ENCODE results near the gene GSDMA. TPM values are rescaled to one million over a fixed set of nuclear protein-coding genes. Genes with fewer than 3 reads are reported as not detected.

The GSDMA gene, protein sequence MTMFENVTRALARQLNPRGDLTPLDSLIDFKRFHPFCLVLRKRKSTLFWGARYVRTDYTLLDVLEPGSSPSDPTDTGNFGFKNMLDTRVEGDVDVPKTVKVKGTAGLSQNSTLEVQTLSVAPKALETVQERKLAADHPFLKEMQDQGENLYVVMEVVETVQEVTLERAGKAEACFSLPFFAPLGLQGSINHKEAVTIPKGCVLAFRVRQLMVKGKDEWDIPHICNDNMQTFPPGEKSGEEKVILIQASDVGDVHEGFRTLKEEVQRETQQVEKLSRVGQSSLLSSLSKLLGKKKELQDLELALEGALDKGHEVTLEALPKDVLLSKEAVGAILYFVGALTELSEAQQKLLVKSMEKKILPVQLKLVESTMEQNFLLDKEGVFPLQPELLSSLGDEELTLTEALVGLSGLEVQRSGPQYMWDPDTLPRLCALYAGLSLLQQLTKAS
- total RNA-seq: 2.5 and 2.8 TPM in 2 replicates

DNA sequence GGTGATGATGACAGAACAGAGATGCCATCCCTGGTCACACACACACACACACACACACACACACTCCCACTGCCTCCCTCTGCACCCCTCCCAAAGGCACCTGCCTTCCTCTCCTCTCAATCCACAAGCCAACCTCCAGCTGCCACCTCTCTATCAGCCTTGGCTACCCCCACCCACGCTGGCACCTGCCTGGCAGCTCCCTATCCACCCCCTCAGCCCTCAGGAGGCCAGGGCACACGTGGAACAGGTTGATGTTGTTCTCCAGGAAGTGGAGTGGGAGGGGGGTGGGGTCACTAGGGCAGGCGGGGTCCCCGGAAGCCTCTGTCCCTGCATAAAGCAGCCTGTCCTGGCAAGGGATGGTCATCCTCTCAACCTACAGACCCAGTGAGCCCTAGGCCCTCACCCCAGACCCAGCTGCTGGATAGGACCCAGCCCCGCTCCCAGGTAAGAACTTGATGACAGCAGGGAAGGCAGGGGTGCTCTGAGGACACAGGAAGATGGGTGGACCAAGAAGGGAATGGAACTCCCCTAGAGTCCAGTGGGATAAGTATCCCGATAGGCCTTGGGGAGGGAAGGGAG, at the start of gene GSDMA:
GSDMA (plus strand) TSS at position 363 of the 579 bp plus-strand sequence. CDS start 2,684 bp downstream, outside the sequence.
- intact Hi-C loops (cut with micrococcal nuclease): no loop called here

DNA sequence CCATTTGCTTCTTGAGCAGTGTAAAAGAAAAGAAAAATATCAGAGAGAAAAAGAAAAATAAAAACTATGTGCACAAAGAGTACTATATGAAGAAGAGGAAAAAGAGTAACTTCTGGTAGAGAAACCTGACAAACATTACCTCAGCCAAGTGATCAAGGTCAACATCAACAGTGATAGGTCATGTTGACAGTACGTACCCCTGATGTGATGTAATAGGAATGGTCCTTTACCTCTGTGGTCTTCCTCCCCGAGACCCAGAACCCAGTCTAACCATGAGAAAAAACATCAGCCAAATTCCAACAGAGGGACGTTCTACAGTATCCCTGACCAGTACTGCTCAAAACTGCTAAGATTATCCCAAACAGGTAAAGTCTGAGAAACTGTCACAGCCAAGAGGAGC, 48.8 kb upstream of the GSDMA start:
- intact Hi-C loops (cut with micrococcal nuclease): no loop called here

DNA sequence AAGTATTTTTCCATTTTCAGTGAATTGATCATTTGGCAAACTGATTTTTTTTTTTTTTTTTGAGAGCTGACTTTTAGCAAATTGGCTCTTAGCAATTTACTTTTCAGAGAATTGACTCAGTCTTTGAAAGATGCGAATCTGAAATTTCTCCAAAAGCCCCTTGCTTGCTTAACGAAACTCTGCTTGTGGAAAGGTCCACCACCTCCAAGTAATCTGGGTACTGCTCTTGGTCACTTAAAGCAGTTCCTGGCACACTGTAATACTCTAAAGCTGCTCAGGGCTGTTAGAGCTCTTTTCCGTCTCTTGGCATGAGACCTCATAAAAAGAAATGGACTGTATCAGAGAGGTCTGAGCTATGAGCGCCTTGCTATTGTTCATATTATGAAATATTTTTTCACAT, 47.2 kb upstream of the GSDMA start:
- intact Hi-C loops (cut with micrococcal nuclease): no loop called here

DNA sequence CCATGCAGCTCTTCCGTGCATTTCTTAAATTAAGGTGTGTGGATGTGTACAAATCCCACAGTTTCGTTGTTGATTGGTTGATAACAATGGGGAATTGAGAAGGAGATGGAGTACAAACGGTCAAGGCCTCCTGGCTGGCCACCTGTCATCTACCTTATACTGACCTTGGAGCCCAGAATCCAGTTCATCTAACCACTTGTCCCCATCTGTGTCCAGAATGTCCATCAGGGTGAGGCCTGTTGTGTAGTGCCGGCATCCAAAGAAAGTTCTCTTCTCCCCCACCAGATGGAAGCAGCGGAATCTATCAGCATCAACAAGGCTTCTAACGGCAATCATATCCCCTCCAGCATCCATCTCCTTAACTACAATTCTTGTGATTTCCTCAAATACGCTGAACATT, 45.9 kb upstream of the GSDMA start:
- intact Hi-C loops (cut with micrococcal nuclease): no loop called here

DNA sequence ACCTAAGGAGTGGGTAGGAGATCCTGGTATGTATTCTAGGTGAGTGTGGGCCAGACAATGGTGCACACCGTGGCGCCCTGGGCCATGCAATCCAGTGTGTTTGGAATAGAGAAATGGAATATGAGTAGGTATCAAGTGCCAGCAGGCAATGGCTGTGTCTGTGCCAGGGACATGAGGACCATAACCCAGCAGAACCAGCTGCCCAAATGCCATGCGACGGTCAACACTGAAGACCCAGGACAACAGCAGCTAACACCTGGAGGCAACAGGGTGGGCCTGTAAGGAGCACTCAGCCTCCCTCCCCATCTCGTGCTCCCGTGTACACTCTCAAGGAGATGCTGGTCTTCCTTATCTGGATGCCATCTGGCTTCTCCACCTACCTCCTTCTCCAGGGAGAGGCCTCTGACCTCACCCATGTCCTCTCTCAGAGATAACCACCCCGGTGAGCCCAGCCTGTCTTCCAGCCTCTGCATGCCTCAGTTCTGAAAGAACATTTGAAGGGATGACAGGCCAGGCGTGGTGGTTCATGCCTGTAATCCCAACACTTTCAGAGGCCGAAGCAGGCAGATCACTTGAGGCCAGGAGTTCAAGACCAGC, 43.6 kb upstream of the GSDMA start:
- intact Hi-C loops (cut with micrococcal nuclease): no loop called here

DNA sequence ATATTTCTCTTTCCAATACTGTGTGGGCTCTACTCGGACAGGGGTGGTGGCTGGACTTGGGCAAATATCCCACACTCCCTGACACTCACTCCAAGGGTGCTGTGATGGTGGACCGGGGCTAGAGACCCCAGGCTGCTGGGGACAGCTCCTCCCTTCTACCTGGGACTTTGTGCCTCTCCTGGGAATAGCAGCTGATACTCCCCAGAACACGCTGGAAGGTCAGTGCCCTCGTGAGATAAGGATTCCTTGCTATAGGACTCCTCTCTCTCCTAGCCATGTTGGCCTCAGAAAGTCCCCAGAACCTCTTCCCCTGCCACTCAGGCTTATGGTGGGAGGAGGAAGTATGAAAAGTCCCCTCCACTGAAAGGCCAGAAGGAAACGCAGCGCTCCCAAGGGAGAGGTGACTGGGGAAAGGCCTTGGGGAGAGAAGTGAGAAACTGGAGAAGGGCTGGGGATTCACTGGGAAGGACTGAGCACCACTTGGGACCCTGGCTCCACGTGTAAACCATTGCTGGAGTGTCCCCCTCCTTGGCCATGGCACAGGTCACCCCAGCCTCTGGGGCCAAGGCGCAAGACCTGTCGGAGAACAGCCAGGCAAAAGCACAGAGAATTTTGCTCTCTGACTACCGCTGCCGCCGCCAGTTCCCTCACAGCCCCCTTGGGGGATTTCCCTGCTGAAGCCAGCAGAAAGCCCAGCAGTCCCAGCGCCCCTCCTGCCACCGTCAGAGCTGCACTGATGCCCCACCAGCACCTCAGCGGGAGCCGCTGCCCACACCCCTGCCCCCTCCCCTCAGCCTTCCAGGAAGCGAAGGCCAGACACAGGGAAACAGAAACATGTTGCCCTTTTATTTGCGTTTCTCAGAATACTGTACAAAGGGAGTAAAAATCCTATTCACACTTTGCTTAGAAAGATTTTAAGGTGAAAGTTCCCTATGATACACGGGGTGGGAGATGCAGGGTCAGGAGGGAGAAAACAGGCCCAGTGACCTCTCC, 42.3 kb upstream of the GSDMA start:
- intact Hi-C loops (cut with micrococcal nuclease): no loop called here

DNA sequence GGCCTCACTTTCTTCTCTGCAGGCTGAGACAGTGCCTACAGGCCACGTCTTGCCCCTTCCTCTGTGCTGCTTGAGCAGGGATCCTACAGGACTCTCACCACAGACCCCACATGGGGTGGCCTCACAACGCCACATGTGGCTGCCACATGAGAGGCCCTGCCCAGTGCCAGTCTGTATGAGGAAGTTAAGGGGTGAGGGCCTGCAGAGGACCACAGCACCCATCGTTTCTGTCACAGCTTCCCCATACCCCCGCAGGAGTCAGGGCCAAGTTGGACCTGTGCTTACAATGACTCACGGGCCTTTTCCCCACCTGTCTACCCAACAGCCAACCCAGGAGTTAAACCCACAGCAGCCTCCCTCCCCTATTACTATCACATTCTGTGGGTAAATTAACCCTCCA, 41.5 kb upstream of the GSDMA start:
- intact Hi-C loops (cut with micrococcal nuclease): no loop called here

DNA sequence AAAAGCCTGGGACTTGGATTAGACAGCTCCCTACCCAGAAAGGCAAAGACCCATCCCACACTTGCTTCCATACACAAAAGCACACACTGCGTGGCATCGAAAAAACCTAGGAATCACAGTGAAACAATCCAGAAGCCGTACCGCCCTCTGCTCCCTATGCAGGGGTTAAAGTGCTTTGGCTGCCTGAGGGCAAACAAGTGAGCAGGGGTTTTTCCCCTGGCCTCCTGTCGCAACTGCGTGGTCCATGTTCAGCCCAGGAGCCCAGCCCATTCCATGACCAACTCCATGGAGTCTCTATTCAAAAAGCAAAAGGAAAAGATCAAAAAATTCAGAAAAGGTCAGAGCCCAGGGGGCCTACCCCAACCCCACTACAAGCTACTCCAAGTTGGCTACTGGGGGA, 40.8 kb upstream of the GSDMA start:
- intact Hi-C loops (cut with micrococcal nuclease): no loop called here

DNA sequence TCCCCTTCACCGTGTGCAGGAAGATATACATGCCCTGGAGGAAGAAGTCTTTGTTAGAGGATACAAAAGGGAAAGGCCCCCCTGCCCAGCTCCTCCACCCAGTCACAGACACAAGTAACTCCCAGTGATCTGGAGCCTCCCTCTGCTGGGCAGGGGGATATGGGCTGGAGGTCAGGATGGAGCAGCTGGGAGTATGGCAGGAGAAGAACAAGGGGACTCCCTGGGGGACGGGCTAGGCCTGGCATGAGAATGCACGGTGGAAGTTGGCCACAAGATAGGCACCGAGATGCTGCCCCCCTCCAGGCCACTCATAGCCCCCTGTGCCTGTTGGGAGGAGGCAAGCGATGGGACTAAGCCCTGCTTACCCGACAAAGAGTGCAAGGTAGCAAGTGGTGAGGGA, 39.6 kb upstream of the GSDMA start:
- intact Hi-C loops (cut with micrococcal nuclease): no loop called here

DNA sequence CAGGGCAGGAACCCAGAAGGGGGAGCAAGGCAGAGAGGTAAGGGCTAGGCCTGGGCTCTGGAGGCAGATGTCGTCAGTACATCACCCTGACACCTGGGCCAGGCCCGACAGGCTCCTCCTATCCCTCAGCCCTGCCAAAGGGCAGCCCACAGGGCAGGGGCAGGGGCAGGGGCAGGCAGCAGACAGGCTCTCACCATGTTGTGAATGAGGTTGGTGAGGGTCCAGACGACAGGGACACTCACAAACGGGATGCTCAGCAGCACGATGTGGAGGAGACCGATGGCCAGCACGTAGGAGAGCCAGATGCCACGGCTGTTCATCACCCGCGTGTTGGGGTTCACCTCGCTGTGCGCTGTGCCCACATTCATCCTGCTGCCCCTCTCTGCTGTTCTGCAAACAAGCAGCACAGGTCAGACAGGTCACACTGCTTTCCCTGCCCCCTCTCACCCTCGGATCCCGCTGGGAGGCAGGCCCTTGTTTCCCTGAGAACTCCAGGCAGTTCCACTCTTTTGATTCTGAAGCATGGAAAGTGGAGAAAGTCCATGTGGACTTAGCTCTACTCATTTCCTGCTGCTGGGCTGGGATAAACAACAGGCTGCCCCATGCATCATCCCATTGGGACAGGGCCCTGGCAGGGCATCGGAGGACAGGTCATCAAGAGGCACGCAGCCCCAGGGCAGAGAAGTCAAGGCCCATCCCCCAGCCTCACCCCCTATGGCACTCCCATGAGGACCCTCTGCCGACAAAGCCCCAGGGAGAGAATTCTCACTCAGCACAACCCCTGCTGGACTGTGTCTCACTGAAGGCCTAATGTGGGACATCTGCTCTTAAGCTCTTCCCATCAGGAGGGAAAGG, 38.7 kb upstream of the GSDMA start:
- intact Hi-C loops (cut with micrococcal nuclease): no loop called here

DNA sequence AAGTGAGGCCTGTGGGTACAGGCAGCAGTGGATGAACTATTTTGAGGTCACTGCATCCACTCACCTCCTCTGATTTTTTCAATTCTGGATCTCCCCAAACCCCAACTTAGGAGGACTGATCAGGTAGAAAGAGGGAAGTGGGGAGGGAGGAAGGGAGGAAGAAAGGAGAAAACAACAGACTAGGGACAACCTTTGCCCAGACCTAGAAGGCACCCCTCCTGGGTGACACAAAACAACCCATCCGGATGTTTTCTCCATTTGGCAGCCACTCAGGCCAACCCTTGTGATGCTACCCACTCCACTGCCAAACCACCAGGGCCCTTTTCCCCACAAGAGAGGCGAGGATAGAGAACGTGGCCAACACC, 38.1 kb upstream of the GSDMA start:
- intact Hi-C loops (cut with micrococcal nuclease): loop anchor here (5.0 kb wide), 1 partner anchor 522 kb away; the partner anchor contains the start of gene FBXL20

DNA sequence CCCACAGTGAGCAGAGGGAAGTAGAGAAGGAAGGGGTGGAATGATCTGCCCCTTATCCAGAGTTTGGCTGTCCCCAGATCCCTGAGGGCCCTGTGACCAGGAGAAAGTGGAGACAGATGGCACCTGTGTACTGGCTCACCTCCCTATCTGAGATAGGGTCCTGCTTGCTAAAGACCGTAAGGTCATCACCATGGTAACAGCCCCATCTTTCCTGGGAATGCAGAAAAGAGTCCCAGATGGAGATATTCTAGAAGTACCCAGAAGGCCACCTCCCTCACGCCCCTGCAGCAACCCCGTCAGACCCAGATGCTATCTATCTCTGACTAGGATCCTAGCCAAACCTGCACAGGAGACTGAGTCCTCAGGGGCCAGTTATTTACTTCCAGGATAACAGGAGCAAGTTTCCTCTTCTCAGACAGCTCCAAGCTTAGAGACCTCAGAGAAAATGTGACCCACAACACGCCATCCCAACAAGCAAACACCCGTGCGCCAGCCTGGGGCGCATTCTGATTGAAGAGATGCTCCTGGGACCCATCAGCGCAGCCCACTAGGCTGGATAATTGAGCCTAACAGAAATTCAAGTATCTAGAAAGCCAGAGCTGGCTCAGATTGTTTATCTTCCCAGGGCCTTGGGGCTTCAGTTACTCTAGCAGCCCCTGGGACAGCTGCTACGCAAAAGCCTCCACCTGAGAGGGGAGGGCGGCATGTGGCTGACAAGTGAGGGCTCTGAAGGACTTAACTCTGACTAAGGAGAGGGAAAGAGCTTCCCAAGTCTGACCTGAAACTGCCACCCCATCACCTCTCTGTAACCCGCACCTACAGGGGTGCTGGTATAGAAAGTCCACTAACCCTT, 37.3 kb upstream of the GSDMA start:
- intact Hi-C loops (cut with micrococcal nuclease): loop anchor here (1.0 to 5.0 kb wide), 7 partner anchors 7 to 523 kb away; partner anchors contain the start of genes FBXL20 and GSDMB

DNA sequence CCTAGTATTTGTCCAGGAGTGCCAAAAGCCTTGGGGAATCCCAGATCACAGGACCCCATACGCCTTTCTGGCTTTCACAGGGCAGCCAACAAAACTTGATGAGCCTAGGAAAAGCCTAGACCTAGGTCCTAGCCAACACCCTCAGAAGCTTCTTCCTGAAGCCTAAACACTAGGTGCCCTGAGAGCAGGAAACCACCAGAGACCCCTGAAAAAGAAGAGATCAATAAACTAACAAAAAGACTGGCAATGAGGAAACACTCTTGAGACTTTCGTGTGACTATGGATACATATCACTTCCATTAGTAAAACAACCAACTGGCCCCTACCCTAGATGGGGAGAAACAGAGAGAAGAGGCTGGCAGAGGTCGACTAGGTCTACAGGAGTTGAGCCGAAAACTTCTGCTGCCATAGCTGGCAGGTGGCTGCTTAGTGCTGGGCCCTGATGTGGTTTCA, 36.6 kb upstream of the GSDMA start:
- intact Hi-C loops (cut with micrococcal nuclease): loop anchor here (1.0 to 5.0 kb wide), 7 partner anchors 8 to 524 kb away; partner anchors contain the start of genes FBXL20 and GSDMB

DNA sequence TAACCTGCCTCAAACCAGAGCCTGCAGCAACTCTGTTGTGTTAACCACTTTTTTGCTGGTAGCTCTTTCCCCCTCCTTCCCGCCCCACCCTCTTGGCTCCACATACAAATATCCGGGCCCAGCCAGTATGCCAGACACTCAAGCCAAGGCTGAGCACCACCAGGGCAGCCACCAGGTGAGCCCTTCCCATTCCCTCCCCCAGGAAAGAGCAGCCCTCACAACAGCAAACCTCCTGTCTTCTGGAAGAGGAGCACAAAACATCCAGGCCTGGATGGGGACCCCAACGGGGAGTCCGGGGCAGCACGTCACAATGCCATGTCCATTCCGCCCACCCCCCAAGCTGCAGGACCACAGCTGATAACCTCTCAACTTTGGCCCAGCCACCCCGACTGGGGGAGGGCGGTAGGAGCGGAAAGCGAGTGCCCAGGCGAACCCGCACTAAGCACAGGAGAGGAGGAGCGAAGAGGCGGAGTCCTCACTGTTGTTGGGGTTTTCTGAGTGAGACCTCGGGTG, 36.2 kb upstream of the GSDMA start:
- intact Hi-C loops (cut with micrococcal nuclease): loop anchor here (1.0 to 5.0 kb wide), 17 partner anchors 8 to 524 kb away; partner anchors contain the start of genes CDC6, CDK12, FBXL20 and GSDMB

DNA sequence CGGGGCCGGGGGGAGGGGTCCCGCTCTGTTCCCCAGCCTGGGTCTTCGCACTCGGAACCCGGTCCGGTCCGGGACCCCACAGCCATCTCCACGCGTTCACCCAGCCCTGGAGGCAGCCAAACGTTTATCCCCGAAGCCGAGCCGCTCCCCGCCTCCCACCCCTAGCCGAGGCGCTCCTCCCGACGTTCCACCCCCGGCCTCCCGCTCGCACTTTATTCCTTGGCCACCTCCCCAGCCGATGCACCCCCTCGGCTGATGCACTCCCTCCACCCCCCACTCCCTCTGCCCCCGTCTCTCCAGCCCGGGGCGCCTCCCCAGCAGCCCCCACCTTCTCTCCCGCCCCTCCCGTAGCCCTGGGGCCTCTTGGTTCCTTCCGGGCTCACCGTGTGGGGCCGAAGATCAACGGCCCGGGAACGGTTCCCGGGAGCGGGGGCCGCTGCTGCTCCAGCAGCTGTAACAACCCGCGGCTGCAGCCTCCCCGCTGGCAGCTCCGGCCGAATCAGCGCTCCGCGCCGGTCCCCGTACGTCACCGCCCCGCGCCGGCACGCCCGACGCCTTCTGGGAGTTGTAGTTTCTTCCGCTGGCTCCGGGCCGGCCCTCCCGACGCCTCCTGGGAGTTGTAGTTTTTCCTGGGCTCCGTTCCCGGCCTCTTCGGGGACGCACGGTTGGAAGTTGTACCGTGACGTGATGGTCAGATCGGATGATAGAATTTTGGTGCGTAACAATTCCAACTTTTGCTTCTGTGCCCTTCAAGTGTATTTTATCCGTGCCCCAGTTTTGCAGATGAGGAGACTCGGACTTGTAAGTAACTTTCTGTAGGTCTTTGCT, 35.5 kb upstream of the GSDMA start, which contains the start of the genes LRRC3C and ORMDL3:
LRRC3C (plus strand) TSS at position 632 of the 828 bp plus-strand sequence. CDS start 13,792 bp downstream, outside the sequence.
ORMDL3 (minus strand) TSS at position 501 of the 828 bp plus-strand sequence. CDS start 3,398 bp downstream, outside the sequence.
- intact Hi-C loops (cut with micrococcal nuclease): loop anchor here (1.0 to 5.0 kb wide), 12 partner anchors 13 to 525 kb away; partner anchors contain the start of genes CDC6, CDK12, FBXL20 and MED24

DNA sequence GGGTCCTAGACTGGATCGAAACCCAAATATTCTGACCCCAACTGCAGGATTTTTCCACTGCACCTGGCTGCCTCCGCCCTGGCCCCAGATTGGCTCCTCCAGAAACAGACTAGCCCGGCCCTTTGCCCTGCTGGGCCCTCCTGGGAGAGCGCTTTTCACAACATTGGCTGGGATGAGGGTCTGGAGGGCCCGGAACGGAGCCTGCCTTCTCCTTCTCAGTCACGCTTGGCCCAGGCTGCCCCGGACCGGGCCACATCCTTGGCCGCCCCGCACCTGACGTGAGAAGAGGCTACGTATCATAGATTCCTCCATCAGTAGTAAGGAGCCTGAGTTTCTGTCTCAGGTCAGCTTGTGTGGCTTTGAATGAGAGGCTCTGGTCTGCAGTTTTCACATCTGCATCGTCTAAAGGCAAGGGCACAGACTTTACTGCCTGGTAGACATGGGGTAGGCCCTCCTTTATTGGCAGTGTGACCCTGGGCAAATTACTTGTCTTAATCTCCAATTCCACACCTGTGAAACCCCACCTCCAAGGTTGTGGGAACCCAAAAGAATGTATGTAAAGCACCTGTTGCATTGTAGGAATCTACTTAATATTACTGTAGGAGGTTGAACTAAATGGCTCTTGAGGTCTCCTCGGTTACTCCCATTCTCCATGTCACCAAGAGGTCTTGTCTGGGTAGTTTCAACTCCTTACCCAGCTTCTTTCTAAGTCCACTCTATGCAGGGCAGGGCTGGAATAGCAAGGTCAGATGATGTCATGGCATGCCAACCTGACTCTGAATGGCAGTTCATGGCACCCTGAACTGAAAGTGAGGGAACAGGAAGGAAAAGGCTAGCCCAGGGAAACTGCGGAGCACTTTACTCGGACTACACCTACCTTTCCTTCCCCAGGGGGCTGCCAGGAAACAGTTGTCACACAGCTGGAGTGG, 34.6 kb upstream of the GSDMA start:
- intact Hi-C loops (cut with micrococcal nuclease): loop anchor here (1.0 to 5.0 kb wide), 12 partner anchors 12 to 526 kb away; partner anchors contain the start of genes CDC6, CDK12, FBXL20 and MED24
